ENCODE data around the gene TMEM120A.

The TMEM120A gene

DNA sequence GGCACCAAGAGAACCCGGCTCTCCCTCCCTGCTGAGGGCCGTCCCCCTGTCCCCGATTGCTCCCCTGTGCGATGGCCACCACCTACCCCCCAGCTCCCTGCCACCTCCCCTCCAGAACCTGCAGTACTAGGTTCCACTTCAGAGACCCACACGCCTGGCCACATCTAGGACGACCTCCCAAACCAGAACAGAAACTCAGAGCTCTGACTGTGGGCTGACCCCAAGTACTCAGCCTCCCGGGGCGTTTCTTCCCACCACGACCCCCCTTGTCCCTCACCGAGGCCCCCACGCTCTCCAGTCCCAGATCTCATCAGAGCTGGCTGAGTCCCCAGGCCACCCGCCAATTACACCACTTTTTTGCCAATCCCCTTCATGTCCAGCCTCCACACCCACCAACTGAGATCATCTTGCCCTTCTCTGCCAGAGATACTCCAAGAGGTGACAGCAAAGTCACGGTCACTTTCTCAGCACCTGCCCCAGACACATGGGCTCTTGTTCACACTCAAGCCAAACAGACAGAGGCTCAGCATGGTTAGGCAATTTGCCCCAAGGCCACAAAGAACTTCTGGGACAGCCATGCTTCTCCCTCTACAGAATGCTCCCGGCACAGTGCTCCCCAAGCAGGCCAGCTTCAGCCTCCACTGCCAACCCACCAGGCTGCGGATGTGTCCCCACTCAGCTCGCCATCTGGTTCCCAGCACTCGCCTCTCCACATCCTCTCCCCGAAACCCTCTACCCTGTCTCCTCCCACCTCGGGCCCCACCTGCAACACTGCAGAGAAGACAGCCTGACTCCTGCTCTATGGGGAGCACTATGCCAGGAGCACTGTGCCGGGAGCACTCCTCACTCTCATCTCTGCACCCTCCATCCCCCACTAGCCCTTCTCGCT lies 4.7 kb downstream of the TMEM120A start:
- no peaks in the 10 kb centered on the region for H3K27me3 ChIP-seq (ENCODE audit: insufficient read depth, low read length)
- no peak overlapping the region for H2AFZ ChIP-seq (ENCODE audit: low read depth, low read length)
- no peaks in the 10 kb centered on the region for H3K9me3 ChIP-seq (ENCODE audit: low read length)
- H3K4me1 ChIP-seq (ENCODE audit: insufficient read depth, low read length), result peaks cover 9% of the 10 kb centered on the region
- H3K36me3 ChIP-seq (ENCODE audit: insufficient read depth, low read length), result peaks cover 31% of the 10 kb centered on the region
- H3K4me3 ChIP-seq (ENCODE audit: low read length), result no peak overlapping the region

DNA sequence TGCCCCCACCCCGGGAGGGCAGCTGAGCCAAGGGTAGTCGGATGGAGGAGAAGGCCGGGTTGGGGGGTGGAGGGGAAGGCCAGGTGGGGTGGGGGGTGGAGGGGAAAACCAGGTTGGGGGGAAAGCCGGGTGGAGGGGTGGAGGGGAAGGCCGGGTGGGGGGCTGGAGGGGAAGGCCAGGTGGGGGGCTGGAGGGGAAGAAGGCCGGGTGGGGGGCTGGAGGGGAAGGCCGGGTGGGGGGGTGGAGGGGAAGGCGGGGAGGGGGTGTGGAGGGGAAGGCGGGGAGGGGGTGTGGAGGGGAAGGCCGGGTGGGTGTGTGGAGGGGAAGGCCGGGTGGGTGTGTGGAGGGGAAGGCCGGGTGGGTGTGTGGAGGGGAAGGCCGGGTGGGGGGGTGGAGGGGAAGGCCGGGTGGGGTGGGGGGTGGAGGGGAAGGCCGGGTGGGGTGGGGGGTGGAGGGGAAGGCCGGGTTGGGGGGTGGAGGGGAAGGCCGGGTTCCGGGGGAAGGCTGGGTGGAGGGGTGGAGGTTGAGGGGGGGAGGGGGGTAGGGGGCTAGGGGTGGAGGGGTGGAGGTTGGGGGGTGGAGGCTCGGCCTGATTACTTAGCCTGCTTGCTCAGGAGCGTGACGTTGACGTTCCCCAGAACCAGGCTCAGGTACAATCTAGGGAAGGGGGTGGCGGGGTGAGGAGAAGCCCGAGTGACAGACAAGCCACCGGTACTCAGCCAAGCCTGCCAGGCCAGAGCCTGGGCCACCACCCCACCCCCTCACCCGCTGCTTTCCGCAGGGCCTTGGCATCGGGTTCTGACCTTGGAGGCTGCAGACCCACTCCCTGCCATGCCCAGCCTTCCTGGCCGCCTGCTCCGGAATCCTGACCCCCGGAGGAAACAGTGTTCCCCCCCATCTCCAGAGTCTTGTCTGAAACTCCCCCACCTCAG lies 5.6 kb downstream of the TMEM120A start:
- Histone ChIP-seq H2AFZ (ENCODE audit: low read depth, low read length) (no peak overlapping the region), H3K36me3 (ENCODE audit: insufficient read depth, low read length) (peaks cover 38% of the 10 kb centered on the region), H3K27me3 (ENCODE audit: insufficient read depth, low read length) (no peaks in the 10 kb centered on the region), H3K4me1 (ENCODE audit: insufficient read depth, low read length) (peaks cover 7% of the 10 kb centered on the region), H3K9me3 (ENCODE audit: low read length) (no peaks in the 10 kb centered on the region), H3K4me3 (ENCODE audit: low read length) (no peak overlapping the region)

DNA sequence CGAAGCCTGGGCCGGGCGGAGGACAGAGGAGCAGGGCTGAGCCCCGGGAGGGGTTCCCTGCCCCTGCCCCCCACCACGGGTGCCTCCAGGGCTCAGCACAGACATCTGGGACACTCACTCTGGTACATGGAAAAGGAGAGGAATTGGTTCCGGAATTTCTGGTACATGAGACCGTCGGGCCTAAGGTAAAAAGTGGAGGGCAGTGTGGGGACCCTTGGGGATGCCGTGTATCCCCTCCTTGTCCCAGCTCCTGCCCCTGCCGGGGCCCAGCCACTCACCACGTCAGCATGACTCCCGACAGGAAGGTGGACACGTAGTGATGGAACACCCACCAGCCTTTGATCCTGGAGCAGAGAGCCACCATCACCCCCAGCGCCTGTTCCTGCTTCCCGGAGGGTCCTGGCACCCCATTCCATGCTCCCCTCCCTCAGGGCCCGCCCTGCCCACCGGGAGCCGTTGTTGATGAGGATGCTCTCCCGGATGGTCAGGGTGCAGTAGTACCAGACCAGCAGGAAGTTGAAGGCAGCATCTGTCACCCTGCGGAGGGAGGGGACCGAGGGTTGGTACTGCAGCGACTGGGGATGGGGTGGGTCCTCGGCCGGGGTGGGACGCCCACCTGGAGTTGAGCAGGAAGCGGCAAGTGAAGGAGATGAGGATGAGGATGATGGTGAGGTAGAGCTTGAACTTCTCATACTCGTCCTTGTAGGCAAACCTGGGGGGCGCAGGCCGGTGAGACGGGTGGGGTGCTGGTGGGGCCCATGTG lies 6.4 kb downstream of the TMEM120A start:
- Histone ChIP-seq H3K4me3 (ENCODE audit: low read length) (no peak overlapping the region), H3K27me3 (ENCODE audit: insufficient read depth, low read length) (no peaks in the 10 kb centered on the region), H3K9me3 (ENCODE audit: low read length) (no peaks in the 10 kb centered on the region), H3K36me3 (ENCODE audit: insufficient read depth, low read length) (peaks cover 44% of the 10 kb centered on the region), H3K4me1 (ENCODE audit: insufficient read depth, low read length) (no peaks in the 10 kb centered on the region), H2AFZ (ENCODE audit: low read depth, low read length) (no peak overlapping the region)

DNA sequence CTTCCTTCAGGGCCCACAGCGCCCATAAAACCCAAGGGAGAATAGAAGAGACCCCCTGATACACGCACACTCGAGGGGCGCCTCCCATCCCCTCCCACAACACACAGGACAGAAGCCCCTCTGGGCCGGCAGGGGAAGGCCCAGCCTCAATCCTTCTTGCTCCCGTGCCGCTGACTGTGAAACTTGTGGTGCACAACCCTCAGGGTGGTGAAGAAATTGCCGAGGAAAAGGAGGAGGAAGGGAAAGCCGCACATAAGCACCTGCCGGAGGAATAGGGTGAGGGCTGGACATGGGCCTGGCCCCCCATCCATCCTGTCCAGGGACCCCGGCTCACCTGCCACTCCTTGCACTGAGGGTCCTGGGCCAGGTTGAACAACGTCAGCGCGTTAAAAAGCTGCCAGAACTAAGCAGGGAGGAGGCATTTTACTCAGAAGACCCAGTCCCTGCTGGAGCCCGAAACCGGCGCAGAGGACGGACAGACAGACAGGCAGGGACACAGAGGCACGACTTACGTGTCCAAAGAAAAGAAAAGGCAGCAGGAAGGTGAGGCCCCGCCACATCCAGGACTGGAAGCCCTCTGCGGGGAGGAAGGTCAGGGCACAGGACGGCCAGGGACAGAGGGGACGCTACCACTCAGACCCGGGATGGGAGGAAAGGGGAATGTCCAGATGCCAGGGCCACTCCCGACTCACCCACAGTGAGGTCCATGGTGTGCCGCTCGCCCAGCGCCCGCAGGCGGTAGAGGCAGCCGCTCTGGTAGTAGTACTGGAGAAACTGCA lies 7.2 kb downstream of the TMEM120A start:
- Histone ChIP-seq H3K27me3 (ENCODE audit: insufficient read depth, low read length) (no peaks in the 10 kb centered on the region), H3K36me3 (ENCODE audit: insufficient read depth, low read length) (peaks cover 50% of the 10 kb centered on the region), H3K4me3 (ENCODE audit: low read length) (no peak overlapping the region), H3K4me1 (ENCODE audit: insufficient read depth, low read length) (no peaks in the 10 kb centered on the region), H3K9me3 (ENCODE audit: low read length) (no peaks in the 10 kb centered on the region), H2AFZ (ENCODE audit: low read depth, low read length) (no peak overlapping the region)

DNA sequence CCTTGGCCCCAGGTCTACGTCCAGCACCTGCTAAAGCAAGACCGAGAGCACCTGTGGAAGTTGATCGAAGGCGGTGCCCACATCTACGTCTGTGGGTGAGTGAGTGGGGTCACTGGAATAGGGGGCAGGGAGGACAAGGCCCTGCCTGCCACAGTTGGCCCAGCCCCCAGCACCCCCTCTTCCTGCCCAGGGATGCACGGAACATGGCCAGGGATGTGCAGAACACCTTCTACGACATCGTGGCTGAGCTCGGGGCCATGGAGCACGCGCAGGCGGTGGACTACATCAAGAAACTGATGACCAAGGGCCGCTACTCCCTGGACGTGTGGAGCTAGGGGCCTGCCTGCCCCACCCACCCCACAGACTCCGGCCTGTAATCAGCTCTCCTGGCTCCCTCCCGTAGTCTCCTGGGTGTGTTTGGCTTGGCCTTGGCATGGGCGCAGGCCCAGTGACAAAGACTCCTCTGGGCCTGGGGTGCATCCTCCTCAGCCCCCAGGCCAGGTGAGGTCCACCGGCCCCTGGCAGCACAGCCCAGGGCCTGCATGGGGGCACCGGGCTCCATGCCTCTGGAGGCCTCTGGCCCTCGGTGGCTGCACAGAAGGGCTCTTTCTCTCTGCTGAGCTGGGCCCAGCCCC lies 8.1 kb downstream of the TMEM120A start:
- Histone ChIP-seq H2AFZ (ENCODE audit: low read depth, low read length) (no peak overlapping the region), H3K9me3 (ENCODE audit: low read length) (no peaks in the 10 kb centered on the region), H3K4me1 (ENCODE audit: insufficient read depth, low read length) (no peaks in the 10 kb centered on the region), H3K27me3 (ENCODE audit: insufficient read depth, low read length) (no peaks in the 10 kb centered on the region), H3K4me3 (ENCODE audit: low read length) (no peak overlapping the region), H3K36me3 (ENCODE audit: insufficient read depth, low read length) (peaks cover 60% of the 10 kb centered on the region)

DNA sequence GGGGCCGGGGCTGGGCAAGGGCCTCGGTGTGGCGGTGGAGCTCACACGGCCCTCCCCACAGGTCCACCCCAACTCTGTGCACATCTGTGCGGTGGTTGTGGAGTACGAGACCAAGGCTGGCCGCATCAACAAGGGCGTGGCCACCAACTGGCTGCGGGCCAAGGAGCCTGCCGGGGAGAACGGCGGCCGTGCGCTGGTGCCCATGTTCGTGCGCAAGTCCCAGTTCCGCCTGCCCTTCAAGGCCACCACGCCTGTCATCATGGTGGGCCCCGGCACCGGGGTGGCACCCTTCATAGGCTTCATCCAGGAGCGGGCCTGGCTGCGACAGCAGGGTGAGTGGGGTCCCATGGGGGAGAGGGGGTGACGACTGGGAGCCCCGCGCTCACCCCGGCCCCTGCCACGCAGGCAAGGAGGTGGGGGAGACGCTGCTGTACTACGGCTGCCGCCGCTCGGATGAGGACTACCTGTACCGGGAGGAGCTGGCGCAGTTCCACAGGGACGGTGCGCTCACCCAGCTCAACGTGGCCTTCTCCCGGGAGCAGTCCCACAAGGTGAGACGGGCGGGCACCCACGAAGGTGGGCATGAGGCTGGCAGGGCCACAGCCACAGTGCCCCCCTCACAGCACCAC lies 8.8 kb downstream of the TMEM120A start:
- peaks cover 66% of the 10 kb centered on the region for H3K36me3 ChIP-seq (ENCODE audit: insufficient read depth, low read length)
- no peaks in the 10 kb centered on the region for H3K27me3 ChIP-seq (ENCODE audit: insufficient read depth, low read length)
- no peak overlapping the region for H2AFZ ChIP-seq (ENCODE audit: low read depth, low read length)
- no peaks in the 10 kb centered on the region for H3K9me3 ChIP-seq (ENCODE audit: low read length)
- H3K4me3 ChIP-seq (ENCODE audit: low read length), result no peak overlapping the region
- no peaks in the 10 kb centered on the region for H3K4me1 ChIP-seq (ENCODE audit: insufficient read depth, low read length)

DNA sequence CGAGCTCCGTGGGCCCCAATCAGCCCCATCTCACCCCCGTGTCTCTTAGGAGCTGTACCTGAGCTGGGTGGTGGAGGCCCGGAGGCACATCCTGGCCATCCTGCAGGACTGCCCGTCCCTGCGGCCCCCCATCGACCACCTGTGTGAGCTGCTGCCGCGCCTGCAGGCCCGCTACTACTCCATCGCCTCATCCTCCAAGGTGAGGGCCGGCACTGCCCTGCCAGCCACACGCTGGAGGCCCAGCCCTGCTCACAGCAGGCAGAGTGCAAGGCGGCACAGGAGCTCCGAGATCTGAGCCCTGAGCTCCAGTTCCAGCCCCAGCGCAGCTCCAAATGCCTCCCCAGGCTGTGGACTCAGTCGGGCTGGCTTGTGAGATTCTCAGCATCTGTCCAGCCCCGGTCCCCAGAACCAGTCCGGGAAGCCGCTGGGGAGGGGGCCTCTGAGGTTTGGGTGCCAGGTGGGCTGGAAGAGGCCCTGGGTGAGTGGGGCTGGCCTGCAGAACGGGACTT lies 9.3 kb downstream of the TMEM120A start:
- H3K9me3 ChIP-seq (ENCODE audit: low read length), result no peaks in the 10 kb centered on the region

DNA sequence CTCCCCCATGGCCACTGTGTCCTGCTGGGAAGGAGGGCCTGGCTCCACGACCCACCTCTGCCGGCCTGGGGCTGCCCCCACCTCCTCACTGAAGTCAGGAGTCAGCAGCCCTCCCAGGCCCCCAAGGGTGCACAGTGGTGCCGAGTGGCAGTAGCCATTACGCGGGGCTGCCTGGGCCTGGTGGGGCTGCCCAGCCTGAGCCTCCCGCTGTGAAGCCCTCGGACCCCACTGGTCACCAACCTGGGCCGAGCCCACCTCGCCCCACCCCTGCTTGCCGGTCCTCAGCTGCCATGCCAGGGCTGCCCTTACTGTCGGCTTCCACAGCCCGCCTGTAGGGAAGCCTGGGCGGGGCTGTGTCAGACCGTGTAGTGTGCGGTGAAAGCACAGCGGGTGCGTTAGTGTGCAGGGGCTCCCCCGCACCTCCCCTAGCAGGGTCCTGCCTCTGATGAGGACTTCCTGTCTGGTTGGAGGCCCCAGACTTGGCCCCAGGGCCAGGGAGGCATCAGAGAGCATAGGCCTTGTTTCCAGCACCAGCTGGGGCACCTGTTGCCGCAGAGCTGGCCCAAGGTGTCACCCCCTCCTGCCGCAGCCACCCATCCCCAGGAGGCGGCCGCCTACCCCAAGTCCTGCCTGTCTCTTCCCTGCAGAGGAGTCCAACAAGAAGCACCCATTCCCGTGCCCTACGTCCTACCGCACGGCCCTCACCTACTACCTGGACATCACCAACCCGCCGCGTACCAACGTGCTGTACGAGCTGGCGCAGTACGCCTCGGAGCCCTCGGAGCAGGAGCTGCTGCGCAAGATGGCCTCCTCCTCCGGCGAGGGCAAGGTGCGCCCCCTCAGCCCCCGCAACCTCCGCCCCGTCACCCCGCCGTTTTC lies 10.0 kb downstream of the TMEM120A start:
- H2AFZ ChIP-seq (ENCODE audit: low read depth, low read length), result no peak overlapping the region
- H3K36me3 ChIP-seq (ENCODE audit: insufficient read depth, low read length), result peaks cover 74% of the 10 kb centered on the region
- no peaks in the 10 kb centered on the region for H3K9me3 ChIP-seq (ENCODE audit: low read length)
- no peaks in the 10 kb centered on the region for H3K27me3 ChIP-seq (ENCODE audit: insufficient read depth, low read length)
- no peaks in the 10 kb centered on the region for H3K4me1 ChIP-seq (ENCODE audit: insufficient read depth, low read length)
- H3K4me3 ChIP-seq (ENCODE audit: low read length), result no peak overlapping the region

More for the DNA sequence above, 9.3 kb downstream of the TMEM120A start:
- Histone ChIP-seq H3K4me3 (ENCODE audit: low read length) (no peak overlapping the region), H3K36me3 (ENCODE audit: insufficient read depth, low read length) (peaks cover 71% of the 10 kb centered on the region), H2AFZ (ENCODE audit: low read depth, low read length) (no peak overlapping the region), H3K27me3 (ENCODE audit: insufficient read depth, low read length) (no peaks in the 10 kb centered on the region), H3K4me1 (ENCODE audit: insufficient read depth, low read length) (no peaks in the 10 kb centered on the region)

DNA sequence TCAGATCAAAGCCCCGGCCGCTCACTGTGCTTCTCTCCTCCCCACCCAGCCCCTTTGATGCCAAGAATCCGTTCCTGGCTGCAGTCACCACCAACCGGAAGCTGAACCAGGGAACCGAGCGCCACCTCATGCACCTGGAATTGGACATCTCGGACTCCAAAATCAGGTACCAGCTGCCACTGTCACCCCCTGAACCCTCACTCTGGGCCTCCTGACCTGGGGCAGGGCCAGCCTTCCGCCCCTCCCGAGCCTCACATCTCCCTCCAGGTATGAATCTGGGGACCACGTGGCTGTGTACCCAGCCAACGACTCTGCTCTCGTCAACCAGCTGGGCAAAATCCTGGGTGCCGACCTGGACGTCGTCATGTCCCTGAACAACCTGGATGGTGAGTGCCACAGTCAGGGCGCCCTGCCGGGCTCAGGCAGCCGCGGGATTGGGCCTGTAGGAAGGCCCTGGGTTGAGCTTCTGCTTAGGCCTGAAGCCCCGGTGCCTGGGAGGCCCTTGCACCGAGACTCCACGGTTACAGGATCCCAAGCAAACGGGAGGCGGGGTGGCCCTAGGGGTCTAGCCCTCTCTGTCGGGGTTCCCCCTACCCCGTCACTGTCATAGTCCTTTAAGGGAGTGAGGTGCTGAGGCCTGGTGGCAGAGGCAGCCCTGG lies 10.8 kb downstream of the TMEM120A start:
- H3K4me1 ChIP-seq (ENCODE audit: insufficient read depth, low read length), result no peaks in the 10 kb centered on the region
- H3K4me3 ChIP-seq (ENCODE audit: low read length), result no peak overlapping the region
- H2AFZ ChIP-seq (ENCODE audit: low read depth, low read length), result no peak overlapping the region
- H3K9me3 ChIP-seq (ENCODE audit: low read length), result no peaks in the 10 kb centered on the region
- H3K36me3 ChIP-seq (ENCODE audit: insufficient read depth, low read length), result peaks cover 74% of the 10 kb centered on the region
- H3K27me3 ChIP-seq (ENCODE audit: insufficient read depth, low read length), result no peaks in the 10 kb centered on the region

DNA sequence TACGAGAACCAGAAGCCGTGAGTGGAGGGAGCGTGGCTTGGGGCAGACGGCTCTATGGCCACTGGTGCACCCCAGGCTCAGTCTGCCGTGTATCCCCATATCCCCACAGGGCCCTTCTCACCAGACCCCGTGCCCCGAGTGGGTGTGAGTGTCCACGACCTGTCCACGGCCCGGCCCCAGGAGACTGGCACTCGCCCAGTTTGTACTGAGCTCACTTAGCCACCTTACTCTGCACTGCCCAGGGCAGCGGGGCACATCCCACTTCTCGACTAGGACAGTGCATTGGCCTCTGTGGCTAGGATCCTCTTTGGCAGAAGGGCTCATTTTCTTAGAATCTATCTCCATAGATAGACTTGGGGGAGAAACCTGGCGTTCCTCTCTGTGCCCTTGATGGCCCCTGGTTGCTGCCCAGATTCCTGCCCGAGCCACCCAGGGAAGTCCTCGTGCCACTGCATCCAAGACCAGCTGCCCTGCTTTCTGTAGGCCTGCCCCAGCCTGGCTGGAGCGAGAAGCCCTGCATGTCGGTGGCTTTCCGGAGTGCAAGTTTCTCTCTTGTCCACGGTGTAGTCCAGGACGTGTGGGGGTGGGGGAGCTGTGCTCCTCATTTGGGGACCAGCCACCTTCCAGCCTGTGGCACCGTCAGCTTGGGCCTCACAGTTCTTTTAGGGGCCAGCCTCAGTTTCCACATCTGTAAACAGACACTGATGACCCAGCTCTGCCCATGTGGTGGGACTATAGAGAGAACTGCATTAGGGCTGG lies 11.9 kb downstream of the TMEM120A start:
- Histone ChIP-seq H3K27me3 (ENCODE audit: insufficient read depth, low read length) (no peaks in the 10 kb centered on the region), H2AFZ (ENCODE audit: low read depth, low read length) (no peak overlapping the region), H3K9me3 (ENCODE audit: low read length) (no peaks in the 10 kb centered on the region), H3K4me1 (ENCODE audit: insufficient read depth, low read length) (no peaks in the 10 kb centered on the region), H3K4me3 (ENCODE audit: low read length) (no peak overlapping the region), H3K36me3 (ENCODE audit: insufficient read depth, low read length) (peaks cover 68% of the 10 kb centered on the region)
